Non-pigmented ciliary epithelial cell (primary cell): Measurements from ENCODE around the gene HIPK2.

Experiments
- DNase-seq: peaks from one replicate; pipeline ENCODE4 v3.0.0-alpha.2; 2010; ENCODE audit warnings: low read depth

The HIPK2 gene

GRCh38 chr7:139735466-139735865, 42.3 kb downstream of the HIPK2 start:
- DNase-seq = no peak

GRCh38 chr7:139734395-139734794, 43.4 kb downstream of the HIPK2 start:
- DNase-seq = peak; percentile 96

DNA sequence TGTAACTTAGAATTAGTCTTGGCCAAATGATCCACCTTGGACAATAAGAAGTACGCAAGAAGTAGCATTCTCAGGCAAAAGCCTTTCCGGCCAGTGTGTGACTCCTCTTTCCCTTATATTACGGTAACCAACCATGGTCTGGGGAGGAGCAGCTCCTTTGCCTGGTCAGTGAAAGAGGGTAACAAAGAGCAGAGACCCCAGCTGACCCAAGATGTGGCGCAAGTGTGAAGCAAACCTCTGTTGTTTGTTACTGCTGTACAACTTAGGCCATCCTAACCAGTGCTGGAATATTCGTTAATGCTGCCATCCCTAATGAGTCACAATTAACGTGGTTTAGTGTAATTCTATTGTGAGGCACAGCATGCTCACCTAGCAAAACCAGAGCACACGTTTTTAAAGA, 44.0 kb downstream of the HIPK2 start:
- DNase-seq = no peak

GRCh38 chr7:139732471-139733167, 45.2 kb downstream of the HIPK2 start:
- no peak for DNase-seq

DNA sequence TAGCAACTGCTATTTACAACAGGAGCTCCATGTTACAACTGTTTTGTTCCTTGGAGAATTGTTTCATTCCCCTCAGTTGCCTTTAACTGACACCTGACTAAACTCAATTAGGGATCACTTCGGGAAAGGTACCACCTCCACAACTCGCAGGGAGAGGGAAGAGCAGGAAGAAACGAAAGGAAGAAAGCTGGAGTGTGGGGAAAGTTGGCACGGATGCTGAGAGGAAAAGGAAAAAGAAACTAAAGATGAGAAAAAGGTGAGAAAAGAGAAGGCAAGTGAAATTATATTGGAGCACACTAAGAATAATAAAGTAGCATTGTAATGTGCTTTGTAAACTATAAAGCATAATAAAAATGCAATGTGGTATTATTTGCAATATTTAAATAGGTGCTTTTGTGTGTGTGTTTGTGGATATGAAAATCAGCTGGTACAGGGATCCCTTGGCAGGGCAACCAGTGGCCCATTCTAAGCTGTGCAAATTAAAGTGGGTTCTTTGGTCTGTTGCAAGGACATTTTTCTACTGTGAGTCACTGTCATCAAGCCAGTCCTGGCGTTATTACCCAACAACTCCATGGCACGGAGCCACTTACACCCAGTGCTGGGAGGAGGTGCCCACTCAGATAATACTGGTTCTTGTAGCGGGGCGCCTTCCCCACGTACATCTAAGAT, 45.9 kb downstream of the HIPK2 start:
- peak; percentile 76 for DNase-seq

GRCh38 chr7:139730746-139731612, 46.8 kb downstream of the HIPK2 start:
- DNase-seq = no peak

DNA sequence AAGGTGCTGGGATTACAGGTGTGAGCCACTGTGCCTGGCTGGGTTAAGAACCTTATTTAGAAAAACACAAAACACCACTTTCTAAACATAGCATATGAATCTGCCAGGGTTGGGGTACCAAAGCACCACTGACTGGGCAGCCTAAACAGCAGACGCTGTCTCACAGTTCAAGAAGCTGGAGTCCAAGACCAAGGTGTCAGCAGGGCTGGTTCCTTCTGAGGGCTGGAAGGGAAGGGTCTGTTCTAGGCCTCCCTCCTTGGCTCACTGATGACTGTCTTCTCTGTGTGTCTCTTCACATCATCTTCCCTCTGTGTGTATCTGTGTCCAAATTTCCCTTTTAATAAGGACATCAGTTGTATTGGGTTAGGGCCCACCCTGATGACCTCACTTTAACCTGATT, 49.6 kb downstream of the HIPK2 start:
- DNase-seq = no peak

GRCh38 chr7:139727151-139727705, 50.6 kb downstream of the HIPK2 start:
- DNase-seq = no peak

GRCh38 chr7:139726485-139726869, 51.3 kb downstream of the HIPK2 start:
- DNase-seq = no peak

GRCh38 chr7:139725858-139726484, 51.8 kb downstream of the HIPK2 start:
- no peak for DNase-seq

GRCh38 chr7:139725077-139725476, 52.7 kb downstream of the HIPK2 start:
- DNase-seq = peak; percentile 55

GRCh38 chr7:139722604-139723003, 55.2 kb downstream of the HIPK2 start:
- no peak for DNase-seq

- DNase-seq = no peak
These were observed 56.0 kb downstream of the HIPK2 start for GRCh38 chr7:139721821-139722220.

- no peak for DNase-seq
These were observed 56.4 kb downstream of the HIPK2 start for GRCh38 chr7:139721417-139721816.

- DNase-seq = no peak
These were observed 57.0 kb downstream of the HIPK2 start for GRCh38 chr7:139720705-139721231.

- DNase-seq = no peak
These were observed 57.6 kb downstream of the HIPK2 start for GRCh38 chr7:139720186-139720585.

- DNase-seq = no peak
These were observed 58.9 kb downstream of the HIPK2 start for GRCh38 chr7:139718859-139719258.

GRCh38 chr7:139718141-139718540, 59.7 kb downstream of the HIPK2 start:
- DNase-seq = no peak

GRCh38 chr7:139716156-139716942, 61.4 kb downstream of the HIPK2 start:
- no peak for DNase-seq

DNA sequence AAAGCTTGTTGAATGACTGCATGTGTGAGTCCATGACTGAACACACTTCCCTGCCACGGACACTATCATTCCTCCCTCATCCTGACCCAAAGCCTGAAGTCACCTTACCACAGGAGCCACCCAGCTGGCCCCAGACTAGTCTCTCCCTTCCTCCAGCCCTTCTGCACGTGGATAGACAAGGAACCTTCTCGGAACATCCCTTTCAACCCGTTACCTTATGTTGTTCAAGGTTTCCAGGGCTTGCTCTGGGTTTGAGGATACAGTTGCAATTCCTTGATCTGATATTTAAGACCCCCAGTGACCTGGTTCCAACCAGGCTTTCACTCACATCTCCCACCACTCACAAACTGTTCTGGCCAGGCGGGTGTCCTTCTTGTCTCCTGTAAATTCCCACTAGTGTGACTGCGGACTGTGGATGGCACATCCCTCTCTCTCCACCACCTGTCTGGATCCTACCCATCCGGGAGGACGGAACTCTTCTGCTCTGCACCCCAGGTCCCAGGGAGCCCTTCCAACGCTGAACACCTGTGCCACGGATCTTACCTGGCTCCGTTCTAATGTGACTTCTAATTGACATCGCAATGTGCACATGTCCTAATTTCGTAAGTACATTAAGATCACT, 62.5 kb downstream of the HIPK2 start:
- no peak for DNase-seq
